NCI-H2081 treated with DMSO at 0.1 percent for 48 hours (cell line): ENCODE data around the gene ANXA4.
"Not testable (repeated sequence)": the region's sequence is repeated elsewhere in the genome, so short reads cannot be mapped to it uniquely, and the experiment has no call there.

Source experiments
- DNase-seq: peaks from one replicate; lab custom pipeline; 2025; lab: John Stamatoyannopoulos, UW

The ANXA4 gene

DNA sequence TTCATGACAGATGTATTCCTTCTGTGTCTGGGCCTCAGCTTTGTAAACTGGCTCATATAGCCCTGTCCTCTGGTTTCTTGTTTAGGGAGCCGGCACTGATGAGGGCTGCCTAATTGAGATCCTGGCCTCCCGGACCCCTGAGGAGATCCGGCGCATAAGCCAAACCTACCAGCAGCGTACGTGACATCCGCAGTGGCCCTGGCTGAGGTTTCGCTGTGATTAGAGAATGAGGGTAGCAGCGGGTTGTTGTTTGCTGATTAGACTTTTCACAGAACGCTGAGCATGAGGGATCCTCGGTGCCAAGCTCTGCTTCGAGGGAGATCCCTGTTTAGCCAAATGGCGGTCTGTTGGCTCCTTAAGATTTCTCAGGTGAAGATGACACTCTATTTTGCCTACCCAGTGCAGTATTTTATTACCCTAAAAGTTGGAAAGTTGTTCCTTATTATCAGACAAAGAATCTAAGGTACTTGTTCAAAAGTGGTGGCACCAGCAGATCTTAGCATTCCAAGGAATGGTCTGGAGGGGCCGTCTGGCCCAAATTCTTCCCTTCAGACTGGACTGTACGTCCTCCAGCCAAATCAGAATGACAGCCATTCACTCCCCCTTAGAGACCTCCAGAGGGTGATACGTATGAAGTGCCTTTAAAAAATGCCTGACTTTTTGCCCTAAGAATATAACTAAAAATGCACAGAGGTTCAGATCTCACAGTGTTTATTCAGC, 66.0 kb downstream of the ANXA4 start:
- DNase-seq = no peak

DNA sequence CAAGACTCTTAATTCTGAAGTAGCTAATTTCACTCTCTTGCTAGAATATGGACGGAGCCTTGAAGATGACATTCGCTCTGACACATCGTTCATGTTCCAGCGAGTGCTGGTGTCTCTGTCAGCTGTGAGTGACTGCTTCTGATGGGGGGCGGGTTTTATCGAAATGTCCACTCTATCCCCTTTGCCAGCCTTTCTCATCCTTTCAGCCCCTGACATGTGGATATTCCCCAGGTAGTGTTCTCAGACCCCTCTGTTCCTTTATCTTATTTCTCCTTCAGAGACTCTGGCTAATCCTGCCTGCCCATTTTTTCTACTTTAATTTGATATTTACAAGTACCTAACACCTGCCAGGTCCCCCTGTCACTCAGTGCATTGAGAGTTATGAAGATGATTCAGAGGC, 68.6 kb downstream of the ANXA4 start:
- no peak for DNase-seq

DNA sequence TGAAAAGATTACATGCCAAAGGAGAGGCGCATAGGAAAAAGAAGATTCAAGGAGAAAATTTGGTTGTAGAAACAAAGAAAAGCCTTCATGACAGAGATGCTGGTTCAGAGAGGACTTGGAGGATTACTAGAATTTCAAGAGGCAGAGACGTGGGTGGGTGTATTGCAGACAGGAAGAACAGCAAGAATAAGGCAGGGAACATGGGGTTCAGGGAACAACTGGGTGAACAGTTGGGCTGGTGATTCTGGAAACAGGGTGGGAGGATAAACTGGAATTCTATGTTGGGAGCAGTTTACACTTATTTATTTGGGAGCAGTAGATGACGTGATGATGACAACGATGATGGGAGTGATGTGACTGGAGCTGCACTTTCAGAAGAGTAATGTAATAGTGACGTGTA, 69.1 kb downstream of the ANXA4 start:
- no peak for DNase-seq

DNA sequence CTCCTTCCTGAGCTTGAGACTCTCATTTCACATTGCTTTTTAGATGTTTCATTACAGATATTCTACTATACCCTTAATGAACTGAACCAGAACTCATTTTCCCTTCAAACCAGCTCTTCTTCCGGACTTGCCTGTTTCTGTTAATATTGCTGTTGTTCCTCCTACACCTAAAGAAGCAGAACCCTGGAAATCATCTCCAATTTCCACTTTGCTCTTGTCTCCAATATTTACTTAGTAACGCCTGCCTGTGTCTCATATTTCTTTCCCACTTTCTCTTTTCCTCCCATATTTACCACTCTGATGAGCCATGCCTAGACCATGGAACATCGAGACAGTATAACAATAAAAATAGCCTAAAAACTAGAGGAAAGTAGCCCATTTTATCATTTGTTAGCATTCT, 69.7 kb downstream of the ANXA4 start:
- DNase-seq = no peak

DNA sequence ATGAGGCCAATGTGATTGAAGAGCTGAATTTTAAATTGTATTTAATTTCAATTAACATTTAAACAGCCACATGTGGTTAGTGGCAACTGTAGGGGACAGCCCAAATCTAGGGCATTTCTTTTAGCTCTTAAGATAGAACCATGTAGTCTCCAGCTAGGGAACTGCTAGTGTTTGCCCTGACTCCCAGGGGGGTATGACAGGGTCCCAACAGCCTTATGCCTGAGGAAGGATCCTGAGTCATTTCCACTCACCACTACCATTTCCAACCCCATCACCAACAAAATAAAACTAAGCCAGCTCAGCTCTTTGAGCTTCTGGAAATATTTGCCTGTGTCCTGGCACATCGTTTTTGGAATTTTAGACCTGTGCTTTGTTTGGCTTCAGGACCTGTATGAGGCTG, 73.8 kb downstream of the ANXA4 start:
- DNase-seq = no peak

DNA sequence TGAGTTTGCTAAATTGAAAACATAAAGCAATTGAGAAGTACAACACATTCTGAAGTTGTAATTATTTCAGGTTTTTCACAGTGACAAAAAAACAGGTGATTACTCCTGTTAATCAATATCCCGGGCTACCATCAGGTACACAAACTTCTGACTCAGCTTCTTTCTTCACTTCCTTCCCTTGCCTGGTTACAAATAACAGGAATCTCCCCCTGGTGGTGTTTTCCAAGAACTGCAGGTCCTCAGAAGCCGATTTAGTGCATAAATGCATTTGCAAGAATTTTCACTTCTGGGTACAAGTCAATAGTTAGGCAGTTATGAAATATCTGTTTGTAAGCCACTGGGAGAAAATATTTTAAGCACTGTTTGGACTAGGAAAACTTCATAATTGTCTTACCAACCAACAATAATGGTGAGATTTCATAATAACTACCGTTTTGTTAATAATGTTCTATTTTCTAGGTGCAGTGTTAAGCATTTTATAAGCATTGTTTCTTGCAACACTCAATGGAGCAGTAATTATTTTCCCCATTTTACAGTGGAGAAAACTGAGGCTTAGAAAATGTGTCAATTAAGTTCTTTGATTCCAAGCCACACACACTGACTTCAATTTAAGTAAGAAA, 75.1 kb downstream of the ANXA4 start:
- no peak for DNase-seq

DNA sequence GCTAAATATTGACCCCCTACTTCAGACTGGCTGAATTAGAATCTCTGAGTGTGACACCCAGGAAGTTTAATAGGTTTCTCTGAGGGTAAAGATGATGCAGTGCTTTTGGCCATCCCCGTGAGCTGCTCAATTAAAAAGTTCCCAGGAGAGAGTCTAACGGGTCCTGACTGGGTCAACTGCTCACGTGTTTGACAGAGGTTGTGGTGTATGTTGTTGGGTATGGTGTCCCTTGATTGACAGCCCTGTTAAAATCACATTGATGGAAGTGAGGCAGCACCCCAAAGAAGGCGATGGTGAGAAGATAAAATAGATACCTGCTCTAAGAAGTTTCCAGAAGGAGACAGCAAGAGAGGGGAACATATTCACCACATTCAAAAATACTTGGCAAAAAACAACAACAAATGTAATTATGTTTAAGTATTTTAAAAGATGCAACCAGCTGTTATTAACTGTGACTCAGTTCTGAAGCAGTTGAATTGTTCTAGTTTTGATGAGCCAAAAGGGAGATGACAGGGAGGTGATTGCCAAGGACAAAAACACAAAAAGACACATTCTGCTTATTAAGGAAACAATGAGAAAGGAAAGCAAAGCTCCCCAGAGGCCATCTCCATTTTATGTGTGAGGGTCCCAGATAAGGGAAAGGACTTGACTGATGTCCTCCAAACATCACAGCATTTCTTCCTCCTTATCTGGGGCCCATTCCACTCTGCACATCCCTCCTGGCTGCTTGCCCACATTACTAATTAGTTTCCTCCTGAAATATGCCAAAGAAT, 76.0 kb downstream of the ANXA4 start:
- no peak for DNase-seq

DNA sequence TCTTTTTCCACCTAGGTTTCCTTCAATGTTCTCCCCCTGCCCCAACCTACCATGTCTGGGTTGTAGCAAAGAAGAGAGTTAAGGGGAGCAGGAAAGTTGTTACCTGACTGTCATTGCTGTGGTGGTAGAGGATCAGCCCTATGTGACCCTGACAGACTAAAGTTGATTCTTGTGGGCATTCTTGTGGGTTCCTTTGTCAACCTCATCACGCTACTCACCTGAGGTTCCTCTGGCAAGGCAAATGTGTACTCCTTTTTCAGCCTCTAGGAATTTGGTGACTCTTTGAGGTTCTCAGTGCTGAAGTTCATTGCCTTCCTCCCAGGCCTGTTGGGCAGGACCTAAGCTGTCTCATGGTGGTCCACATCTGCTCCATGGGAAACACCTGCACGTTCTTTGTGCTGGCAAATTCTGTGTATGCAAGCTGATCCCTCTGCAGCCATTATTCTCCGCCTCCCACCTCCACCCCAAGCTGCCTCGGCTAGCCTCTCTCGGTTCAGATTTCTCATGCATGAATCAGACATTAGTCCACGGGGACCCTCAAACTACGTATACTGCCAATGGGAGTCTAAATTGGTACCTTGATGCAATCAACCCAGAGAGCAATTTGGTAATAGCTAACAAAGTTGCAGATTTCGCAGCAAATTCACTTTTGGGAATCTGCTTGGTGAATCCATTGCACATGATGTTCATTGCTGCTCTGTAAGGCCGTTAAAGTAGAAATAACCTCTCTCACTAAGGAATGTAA, 86.0 kb downstream of the ANXA4 start:
- DNase-seq = no peak

DNA sequence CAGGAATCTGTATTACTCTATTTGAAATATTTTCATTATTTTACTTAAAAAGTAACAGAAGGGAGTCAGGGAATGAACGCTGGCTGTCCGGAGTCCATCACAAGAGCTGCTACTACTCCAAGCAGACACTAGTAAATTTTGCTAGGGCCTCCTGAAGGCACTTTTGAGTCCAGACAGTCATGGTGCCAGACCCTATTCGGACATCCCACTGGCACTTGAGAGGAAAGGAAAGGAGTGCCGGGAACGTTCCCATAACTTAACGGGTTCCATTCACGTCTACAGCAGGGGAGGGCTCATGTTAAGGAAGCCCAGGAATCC, 87.0 kb downstream of the ANXA4 start:
- no peak for DNase-seq

DNA sequence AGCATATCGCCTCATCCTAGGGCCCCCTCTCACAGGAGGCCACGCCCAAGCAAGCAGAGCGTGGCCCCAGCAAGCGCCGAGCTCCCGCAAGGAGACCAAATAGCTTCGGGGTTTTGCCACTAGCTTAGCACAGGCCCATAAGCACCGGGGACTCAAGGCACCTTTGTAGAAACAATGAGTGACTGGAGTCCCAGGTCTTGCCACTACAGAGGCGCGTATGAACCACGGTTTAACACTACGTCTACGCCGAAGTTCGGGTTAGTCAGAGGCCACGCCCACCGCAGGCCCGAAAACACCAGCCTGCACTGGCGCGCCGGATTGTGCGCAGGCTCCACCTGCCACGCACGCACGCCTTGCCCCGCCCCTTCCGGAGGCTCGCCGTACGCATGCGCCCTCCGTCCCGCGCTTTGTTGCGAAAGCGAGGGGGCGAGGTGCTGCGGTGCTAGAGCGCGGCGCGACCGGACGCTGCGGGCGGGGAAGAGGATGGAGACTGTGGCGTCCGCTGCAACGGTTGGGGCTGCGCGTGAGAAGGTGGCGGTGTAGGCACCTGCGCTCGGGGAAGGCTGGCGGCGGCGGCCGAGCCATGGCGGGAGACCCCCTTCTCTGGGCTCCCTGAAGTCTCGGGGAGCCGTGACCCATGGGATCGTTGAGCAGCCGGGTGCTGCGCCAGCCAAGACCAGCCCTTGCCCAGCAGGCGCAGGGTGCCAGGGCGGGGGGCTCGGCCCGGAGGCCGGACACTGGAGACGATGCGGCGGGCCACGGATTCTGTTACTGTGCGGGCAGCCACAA, 87.5 kb downstream of the ANXA4 start, which contains the start of gene GMCL1:
GMCL1 (plus strand) TSS at position 405 of the 789 bp plus-strand sequence; CDS start at position 638, 233 bp downstream.
- peak; percentile 37 for DNase-seq

DNA sequence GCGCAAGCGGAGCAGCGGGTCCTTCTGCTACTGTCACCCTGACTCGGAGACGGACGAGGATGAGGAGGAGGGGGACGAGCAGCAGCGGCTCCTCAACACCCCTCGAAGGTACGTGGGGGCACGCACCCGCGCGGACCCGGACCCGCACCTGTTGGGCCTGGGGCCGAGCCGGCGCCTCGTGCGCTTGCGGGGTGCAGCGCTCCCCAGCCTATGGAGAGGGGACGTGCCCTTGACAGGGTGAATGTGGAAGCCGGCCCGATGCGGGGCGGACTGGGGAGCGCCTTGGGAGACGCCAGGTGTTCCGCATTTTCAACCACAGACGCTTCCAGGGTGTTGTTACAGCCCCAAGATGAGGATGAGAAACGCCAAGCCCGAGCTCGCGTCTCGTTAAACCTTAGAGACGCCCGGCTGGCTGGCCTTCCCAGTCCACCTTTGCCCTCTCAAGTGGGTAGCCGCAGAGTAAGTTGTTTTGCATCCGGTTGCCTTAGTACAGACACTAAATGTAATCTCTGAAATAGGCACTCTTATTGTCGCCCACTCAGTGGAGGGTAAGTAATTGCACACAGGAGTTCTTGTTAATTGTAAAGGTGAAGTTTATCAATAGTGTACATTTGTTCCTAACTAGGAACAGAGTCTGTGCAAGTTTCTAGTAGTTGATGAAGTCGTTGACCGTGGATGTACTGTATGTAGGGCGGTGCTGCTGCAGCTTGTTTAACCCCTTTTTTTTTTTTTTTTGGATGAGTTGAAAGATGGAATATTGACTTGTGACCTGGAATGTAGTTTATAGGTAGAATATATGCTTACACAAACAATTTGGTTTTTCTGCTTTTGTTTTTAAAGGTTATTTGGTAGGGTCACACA, 88.3 kb downstream of the ANXA4 start:
- DNase-seq = no peak

DNA sequence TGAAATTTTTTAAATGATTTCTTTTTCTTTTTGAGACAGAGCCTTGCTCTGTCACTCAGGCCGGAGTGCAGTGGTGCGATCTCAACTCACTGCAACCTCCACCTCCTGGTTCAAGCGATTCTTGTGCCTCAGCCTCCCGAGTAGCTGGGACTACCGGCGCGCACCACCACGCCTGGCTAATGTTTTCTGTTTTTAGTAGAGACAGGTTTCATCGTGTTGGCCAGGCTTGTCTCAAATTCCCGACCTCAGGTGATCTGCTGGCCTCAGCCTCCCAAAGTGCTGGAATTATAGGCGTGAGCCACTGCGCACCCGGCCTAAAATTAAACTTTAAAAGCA, 88.9 kb downstream of the ANXA4 start:
- DNase-seq = not testable (repeated sequence)

DNA sequence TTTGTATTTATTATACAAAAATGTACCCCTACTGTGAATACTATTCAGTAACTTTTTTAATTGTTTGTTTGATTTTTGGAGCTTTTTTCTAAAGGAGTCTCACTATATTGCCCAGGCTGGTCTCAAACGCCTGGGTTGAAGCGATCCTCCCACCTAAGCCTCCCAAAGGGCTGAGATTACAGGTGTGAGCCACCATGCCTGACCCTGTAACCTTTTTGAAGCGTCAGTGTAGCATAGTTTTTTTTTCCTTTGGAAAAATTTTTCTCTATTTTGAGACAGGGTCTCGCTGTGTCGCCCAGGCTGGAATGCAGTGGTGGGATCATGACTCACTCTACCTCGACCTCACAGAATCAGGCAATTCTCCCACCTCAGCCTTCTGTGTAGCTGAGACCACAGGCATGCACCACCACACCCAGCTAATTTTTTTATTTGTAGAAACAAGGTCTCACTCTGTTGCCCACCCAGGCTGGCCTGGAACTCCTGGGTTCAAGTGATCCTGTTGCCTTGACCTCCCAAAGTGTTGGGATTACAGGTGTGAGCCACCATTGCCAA, 89.5 kb downstream of the ANXA4 start:
- DNase-seq = no peak

DNA sequence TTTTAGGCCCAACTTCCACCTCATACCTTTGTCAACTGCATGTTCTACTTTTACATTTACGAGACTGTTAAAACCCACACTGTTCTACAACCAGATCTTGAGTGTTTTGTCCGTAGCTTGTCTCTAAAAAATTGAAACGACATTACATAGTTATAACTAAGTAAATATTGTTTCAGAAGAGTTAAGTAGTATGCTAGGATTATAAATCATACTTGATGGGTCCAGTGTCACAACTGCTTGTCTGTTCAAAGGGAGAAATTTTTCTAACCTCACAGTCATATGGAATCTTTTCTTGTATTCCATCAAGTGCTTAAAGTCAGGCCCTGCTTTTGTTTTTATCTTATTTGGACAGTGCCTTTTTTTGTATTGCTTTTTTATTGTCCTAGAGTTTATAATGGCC, 91.8 kb downstream of the ANXA4 start:
- no peak for DNase-seq

DNA sequence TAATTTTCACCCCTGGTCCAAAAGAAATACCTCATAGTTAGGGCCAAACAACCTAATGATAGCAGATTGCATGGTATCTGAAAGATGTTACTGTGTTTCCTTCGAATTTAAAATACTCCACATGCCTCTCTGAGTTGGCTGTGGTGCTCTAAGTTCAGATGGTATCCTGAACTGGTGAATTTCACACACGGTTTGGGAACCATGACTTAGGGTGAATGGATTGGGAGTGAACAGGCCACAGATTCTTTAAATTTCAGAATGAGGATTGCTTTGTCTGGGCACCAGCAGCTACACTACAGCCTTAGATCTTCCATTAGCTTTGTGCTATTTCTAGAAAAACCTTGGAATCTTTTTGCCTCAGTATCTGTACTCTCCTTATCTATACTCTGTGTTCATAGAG, 93.7 kb downstream of the ANXA4 start:
- no peak for DNase-seq

DNA sequence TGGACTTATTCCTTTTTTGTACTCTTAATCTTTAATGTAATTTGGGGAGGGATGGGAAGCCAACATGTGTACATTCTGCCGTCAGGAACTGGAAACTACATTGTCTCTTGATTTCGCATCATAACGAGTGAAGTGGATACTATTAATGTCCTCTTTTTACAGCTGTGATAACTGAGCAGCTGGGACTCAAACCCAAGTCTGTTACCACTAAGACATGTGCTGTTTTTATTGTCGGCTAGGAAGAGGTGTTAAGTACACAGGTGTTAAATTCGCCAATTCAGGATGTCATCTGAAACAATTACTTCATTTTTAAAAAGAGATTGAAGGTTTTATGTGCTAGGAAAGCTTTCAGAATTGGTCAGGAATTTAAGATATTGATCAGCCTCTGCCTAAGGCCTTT, 94.4 kb downstream of the ANXA4 start:
- no peak for DNase-seq

DNA sequence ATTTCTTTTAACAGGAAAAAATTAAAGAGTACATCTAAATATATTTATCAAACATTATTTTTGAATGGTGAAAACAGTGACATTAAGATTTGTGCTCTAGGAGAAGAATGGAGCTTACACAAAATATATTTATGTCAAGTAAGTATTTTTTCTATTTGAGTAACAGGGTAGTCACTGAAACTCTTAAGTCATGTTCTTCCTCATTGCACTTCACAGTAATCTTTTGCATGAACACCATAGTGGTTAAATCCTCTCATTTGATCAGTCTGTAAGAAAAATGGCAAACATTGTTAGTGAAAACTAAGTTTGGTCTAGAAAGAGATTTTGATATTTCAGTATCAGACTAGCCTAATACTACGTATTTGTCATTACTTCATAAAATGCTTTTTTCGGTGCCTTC, 95.6 kb downstream of the ANXA4 start:
- no peak for DNase-seq

DNA sequence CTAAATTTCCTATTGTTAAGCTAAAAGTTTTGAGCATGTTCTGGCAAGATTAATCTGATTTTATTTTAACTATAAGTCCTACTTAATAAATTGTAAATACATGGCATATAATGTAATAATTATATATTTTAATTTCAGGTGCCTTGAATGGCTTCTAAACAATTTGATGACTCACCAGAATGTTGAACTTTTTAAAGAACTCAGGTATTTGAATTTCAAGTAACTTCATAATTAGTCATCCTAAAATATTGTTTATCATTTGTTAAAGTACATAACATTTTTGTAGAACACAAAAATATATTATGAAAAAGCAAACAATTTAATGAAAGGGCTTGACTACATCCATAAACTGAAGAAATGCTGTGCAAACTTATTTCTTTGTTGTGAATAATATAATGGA, 102.1 kb downstream of the ANXA4 start:
- DNase-seq = no peak

DNA sequence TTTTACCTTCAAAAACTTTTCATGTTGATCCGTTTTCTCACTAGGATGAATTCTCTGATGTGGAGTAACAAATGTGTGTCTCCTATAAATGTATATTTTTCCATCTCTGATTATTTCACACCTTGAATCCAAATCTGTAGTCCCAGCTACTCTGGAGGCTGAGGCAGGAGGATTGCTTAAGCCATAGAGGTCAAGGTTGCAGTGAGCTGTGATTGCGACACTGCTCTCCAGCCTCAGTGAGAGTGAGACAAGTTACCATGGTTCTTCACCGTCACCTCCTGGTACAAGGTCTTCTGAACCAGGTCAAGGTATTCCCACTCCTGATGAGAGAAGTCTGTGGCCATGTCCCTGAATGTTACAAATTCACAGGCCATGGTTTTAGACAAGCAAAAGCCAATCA, 102.6 kb downstream of the ANXA4 start:
- no peak for DNase-seq

DNA sequence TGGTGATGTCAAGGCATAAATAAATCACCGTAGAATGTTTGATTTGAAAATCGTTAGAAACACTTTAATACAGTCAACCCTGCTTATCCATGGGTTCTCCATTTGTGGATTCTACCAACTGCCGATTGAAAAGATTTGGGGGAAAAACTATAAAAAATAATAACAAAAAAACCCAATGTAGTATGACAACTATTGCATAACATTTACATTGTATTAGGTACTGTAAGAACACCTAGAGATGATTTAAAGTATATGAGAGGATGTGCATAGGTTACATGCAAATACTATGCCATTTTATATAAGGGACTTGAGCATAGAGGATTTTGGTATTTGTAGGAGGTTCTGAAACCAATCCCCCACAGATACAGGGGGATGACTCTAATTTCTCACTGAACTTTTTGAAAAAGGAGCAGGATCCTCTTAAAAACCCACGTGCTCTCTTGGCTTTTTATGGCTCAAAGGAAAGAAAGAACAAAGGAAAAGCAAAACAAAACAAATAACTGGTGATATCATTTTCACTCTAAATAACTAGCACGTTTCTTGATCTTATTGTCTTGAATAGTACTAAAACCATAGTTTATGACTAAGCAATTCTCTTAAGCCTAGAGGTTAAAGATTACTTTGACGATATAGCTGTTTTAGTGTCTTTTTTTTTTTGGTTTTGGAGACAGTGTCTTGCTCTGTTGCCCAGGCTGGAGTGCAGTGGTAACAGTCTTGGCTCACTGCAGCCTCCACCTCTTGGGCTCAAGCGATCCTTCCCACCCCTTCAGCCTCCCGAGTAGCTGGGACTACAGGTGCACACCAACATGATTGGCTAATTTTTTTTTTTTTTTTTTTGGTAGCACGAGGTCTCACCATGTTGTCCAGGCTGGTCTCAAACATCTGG, 104.5 kb downstream of the ANXA4 start:
- no peak for DNase-seq
